ENCODE measurements around the gene TPI1.
"Not testable (repeated sequence)": the region's sequence is repeated elsewhere in the genome, so short reads cannot be mapped to it uniquely, and the experiment has no call there.

TPI1 gene

GRCh38 chr12:6890789-6891645, 23.7 kb downstream of the TPI1 start:
- DNase-seq (ENCODE audit: low read depth in 2 of 2, low spot score in 1 of 2), result peak; percentile 96 to 97

GRCh38 chr12:6891646-6892001, 24.3 kb downstream of the TPI1 start:
- no peak for DNase-seq (ENCODE audit: low read depth in 2 of 2, low spot score in 1 of 2)

GRCh38 chr12:6892683-6893082, 25.4 kb downstream of the TPI1 start:
- not testable (repeated sequence) for DNase-seq (ENCODE audit: low read depth in 2 of 2, low spot score in 1 of 2)

GRCh38 chr12:6894321-6894720, 27.0 kb downstream of the TPI1 start:
- no peak for DNase-seq (ENCODE audit: low read depth in 2 of 2, low spot score in 1 of 2)

GRCh38 chr12:6896846-6897435, 29.6 kb downstream of the TPI1 start:
- no peak for DNase-seq (ENCODE audit: low read depth in 2 of 2, low spot score in 1 of 2)

GRCh38 chr12:6899427-6899826, 32.1 kb downstream of the TPI1 start:
- no peak for DNase-seq (ENCODE audit: low read depth in 2 of 2, low spot score in 1 of 2)

- DNase-seq (ENCODE audit: low read depth in 2 of 2, low spot score in 1 of 2), result no peak
Measured at GRCh38 chr12:6899837-6900519, 32.6 kb downstream of the TPI1 start.

- DNase-seq (ENCODE audit: low read depth in 2 of 2, low spot score in 1 of 2), result no peak
Measured at GRCh38 chr12:6902448-6902847, 35.1 kb downstream of the TPI1 start.

- no peak for DNase-seq (ENCODE audit: low read depth in 2 of 2, low spot score in 1 of 2)
Measured at GRCh38 chr12:6903722-6904121, 36.4 kb downstream of the TPI1 start.

GRCh38 chr12:6904280-6905276, 37.2 kb downstream of the TPI1 start, which contains the start of gene LRRC23:
TSS of gene LRRC23 (plus strand) at chr12:6904822. CDS start at chr12:6905634, 812 bp downstream.
- DNase-seq (ENCODE audit: low read depth in 2 of 2, low spot score in 1 of 2), result peak; percentile 94 to 95

GRCh38 chr12:6905414-6906040, 38.2 kb downstream of the TPI1 start:
- DNase-seq (ENCODE audit: low read depth in 2 of 2, low spot score in 1 of 2), result no peak

- not testable (repeated sequence) for DNase-seq (ENCODE audit: low read depth in 2 of 2, low spot score in 1 of 2)
Measured at GRCh38 chr12:6908141-6908540, 40.8 kb downstream of the TPI1 start.

- no peak for DNase-seq (ENCODE audit: low read depth in 2 of 2, low spot score in 1 of 2)
Measured at GRCh38 chr12:6909421-6910145, 42.3 kb downstream of the TPI1 start.

- DNase-seq (ENCODE audit: low read depth in 2 of 2, low spot score in 1 of 2), result no peak
Measured at GRCh38 chr12:6912164-6912935, 45.0 kb downstream of the TPI1 start.

GRCh38 chr12:6914246-6914946, 47.1 kb downstream of the TPI1 start, which contains the start of gene ENO2:
TSS of gene ENO2 (plus strand) at chr12:6914580. CDS start at chr12:6915833, 1,253 bp downstream.
- peak; percentile 61 to 81 for DNase-seq (ENCODE audit: low read depth in 2 of 2, low spot score in 1 of 2)

GRCh38 chr12:6914947-6915788, 47.8 kb downstream of the TPI1 start:
- DNase-seq (ENCODE audit: low read depth in 2 of 2, low spot score in 1 of 2), result no peak

GRCh38 chr12:6915789-6916285, 48.5 kb downstream of the TPI1 start:
- no peak for DNase-seq (ENCODE audit: low read depth in 2 of 2, low spot score in 1 of 2)
